Mesodermal cell (in vitro differentiated cells): ENCODE data around the gene TMEM92.
A peak's percentile ranks its signal among the peaks of the same experiment; 100 is the strongest.
"Not testable (repeated sequence)": the region's sequence is repeated elsewhere in the genome, so short reads cannot be mapped to it uniquely, and the experiment has no call there.

Source experiments
- H3K27ac ChIP-seq: 2 replicates; pipeline ENCODE4 v1.7.0; 2013; ENCODE audit warnings: mild to moderate bottlenecking, low read depth, low read length, moderate library complexity; ENCODE audit not compliant: severe bottlenecking
- H3K36me3 ChIP-seq: 2 replicates; pipeline ENCODE4 v1.7.1; 2013; ENCODE audit warnings: mild to moderate bottlenecking, low read length, moderate library complexity; ENCODE audit not compliant: control insufficient read depth, insufficient read depth
- H3K4me1 ChIP-seq: one replicate; pipeline ENCODE4 v1.7.1; 2013; ENCODE audit warnings: mild to moderate bottlenecking, low read length; ENCODE audit not compliant: insufficient read depth, control insufficient read depth, poor library complexity, severe bottlenecking
- H3K4me3 ChIP-seq: 2 replicates; pipeline ENCODE4 v1.7.0; 2013; ENCODE audit warnings: low read length, control low read depth, mild to moderate bottlenecking; ENCODE audit not compliant: insufficient read depth, poor library complexity, severe bottlenecking; ENCODE audit errors: extremely low read depth
- H3K9me3 ChIP-seq: 2 replicates; pipeline ENCODE4 v1.7.1; 2013; ENCODE audit warnings: mild to moderate bottlenecking, low read length, moderate library complexity; ENCODE audit not compliant: control insufficient read depth
- WGBS, 2 experiments: methylation state at CpG; one replicate each; pipeline ENCODE4 v1.1.5; 2013; ENCODE audit warnings: missing lambda C conversion rate in 2 of 2; ENCODE audit not compliant: insufficient coverage in 2 of 2; 5-methylcytosine and 5-hydroxymethylcytosine counted together

TMEM92 gene

DNA sequence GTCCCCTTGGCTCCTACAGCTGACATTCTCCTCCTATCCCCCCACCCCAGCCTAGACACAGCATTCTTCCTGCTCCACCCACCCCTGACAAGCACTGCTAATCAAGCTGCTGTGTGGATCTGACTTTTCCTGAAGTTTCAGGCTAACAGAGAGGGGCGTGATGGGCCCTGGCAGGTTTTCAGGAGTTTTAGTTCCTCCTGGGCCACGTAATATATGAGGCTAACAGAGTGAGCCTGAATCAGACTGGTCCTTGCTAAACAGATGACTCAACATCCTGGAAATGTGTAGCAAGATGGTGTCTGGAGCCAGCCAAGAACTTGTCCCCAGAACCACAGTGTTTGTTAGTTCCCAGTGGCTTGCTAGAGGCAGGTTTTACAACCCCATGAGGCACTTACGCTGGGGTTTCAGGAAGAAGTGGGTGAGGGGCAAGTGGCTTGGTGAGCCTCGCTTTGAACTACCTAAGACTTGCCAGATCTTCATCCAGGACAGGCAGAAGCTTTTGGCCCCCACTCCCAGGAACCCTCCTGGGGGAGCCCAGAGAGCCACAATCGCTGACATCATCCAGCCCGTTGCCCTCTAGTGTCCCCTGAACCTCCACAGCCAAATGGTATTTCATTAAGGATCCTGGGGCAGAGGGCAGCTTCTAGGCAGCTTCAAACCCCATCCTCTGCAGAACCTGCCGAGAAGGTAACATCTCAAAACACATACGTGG is 15.9 kb downstream of the TMEM92 start:
- Histone ChIP-seq H3K27ac (peak overlapping the region; percentile 78), H3K4me1 (peaks cover 24% of the 10 kb centered on the region), H3K36me3 (no peaks in the 10 kb centered on the region), H3K9me3 (no peaks in the 10 kb centered on the region), H3K4me3 (no peak overlapping the region)
- WGBS, 2 experiments = 69 to 76% methylated on average over 7 of the region's 8 CpGs

DNA sequence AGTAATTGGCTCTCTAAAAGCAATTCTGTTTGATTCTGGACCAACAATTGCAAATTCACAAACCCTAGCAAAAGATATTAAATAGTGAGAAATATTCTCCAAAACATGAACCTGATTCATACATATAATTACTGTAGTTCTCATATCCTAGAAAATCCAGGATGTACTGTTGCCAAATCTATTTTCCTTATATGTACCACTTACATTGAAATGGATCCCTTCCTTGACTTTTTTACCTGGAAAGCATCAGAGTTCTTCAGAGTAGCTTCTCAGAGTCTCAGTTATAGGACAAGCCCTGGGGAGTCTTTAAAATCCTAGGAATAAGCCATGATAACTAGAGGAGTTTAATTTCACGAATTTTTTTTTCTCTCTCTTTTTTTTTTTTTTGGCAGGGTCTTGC is 16.7 kb downstream of the TMEM92 start:
- Histone ChIP-seq H3K9me3 (no peaks in the 10 kb centered on the region), H3K36me3 (no peaks in the 10 kb centered on the region), H3K27ac (no peak overlapping the region), H3K4me1 (peaks cover 28% of the 10 kb centered on the region), H3K4me3 (no peak overlapping the region)
- WGBS, 2 experiments = 83% methylated on average over 1 of the region's 1 CpG; no CpG with 5 or more reads in 1 of the 2 experiments

DNA sequence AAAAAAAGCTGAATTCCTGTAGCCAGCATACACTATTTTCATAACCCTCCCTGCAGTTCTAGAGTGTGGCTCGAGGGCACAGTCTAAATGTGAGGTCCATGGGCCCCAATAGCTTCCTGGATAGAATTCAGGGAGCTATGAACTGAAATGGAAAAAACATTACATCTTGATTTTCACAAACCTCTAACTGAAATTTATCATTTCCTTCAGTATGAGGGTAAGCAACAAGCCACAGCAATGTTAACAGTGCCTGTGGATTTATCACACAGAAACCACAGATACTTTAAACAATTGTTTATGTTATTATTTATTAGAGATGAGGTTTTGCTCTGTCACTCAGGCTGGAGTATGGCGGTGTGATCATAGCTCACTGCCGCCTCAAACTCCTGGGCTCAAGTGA is 18.2 kb downstream of the TMEM92 start:
- Histone ChIP-seq H3K9me3 (no peaks in the 10 kb centered on the region), H3K36me3 (no peaks in the 10 kb centered on the region), H3K27ac (no peak overlapping the region), H3K4me3 (no peak overlapping the region), H3K4me1 (peaks cover 29% of the 10 kb centered on the region)
- WGBS, 2 experiments = 86% methylated on average over 1 of the region's 3 CpGs; no CpG with 5 or more reads in 1 of the 2 experiments

DNA sequence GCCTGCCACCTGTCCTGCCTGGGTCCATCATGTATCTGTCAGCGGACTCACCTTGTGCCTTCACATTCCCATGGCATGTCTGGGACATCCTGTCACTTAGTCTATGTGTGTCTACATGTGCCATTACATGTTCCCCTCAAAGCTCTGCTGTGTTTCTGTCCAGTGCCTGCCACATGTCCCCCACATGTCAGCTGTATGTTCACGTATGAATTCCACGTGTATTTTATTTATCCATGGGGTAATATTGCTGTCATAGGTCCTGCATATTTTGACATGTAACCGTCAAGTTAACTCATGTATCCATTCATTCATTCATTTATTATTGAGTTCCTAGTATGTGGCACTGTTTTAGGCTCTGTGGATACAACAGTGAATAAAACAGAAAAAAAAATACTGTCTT is 20.8 kb downstream of the TMEM92 start:
- no peak overlapping the region for H3K27ac ChIP-seq
- peaks cover 18% of the 10 kb centered on the region for H3K4me1 ChIP-seq
- WGBS, 2 experiments = 91 to 94% methylated on average over 1 to 2 of the region's 4 CpGs
- no peaks in the 10 kb centered on the region for H3K36me3 ChIP-seq
- no peaks in the 10 kb centered on the region for H3K9me3 ChIP-seq
- no peak overlapping the region for H3K4me3 ChIP-seq

DNA sequence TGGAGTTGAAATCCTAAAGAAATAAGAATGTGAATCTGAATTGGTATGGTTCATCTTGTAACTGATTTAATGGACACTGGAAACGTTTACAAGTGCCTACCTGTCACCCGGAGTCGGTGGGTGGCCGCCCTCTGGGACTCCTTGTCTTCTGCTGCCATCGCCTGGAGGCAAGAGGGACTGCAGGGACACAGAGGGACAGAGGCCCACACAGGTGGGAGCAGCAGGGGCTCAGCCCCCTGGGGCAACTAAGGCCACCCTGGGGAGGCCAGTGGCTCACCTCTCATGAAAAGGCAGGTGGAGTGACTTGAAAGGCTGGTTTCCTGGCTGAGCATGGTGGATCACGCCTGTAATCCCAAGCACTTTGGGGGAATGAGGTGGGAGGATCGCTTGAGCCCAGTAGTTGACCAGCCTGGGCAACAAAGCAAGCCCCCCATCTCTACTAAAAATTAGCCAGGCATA is 23.2 kb downstream of the TMEM92 start:
- no peaks in the 10 kb centered on the region for H3K36me3 ChIP-seq
- H3K4me1 ChIP-seq = peaks cover 9% of the 10 kb centered on the region
- H3K9me3 ChIP-seq = no peaks in the 10 kb centered on the region
- 1 to 16% methylated on average over 6 to 7 of the region's 7 CpGs for WGBS, 2 experiments
- no peak overlapping the region for H3K27ac ChIP-seq
- H3K4me3 ChIP-seq = no peak overlapping the region

DNA sequence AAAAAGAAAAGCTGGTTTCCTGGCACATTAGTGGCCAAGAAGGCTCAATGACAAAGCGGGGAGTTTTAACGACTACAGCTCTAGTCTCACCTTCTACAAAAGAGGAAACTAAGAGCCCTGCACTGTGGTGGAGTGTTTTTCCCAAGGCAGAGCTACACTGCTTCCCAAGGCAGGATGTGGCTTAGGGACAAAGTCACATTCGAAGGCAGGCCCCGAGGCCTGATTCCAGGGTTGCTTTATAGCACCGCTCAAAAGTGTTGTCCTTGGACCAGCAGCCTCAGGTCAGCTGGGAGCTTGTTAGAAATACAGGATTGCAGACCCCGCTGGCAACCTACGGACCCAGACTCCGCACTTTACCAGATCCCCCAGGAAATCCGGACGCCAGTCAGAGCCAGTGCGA is 23.8 kb downstream of the TMEM92 start:
- no peaks in the 10 kb centered on the region for H3K36me3 ChIP-seq
- H3K4me3 ChIP-seq = no peak overlapping the region
- H3K4me1 ChIP-seq = peaks cover 9% of the 10 kb centered on the region
- H3K27ac ChIP-seq = no peak overlapping the region
- 84 to 85% methylated on average over 9 to 11 of the region's 11 CpGs for WGBS, 2 experiments
- H3K9me3 ChIP-seq = no peaks in the 10 kb centered on the region

DNA sequence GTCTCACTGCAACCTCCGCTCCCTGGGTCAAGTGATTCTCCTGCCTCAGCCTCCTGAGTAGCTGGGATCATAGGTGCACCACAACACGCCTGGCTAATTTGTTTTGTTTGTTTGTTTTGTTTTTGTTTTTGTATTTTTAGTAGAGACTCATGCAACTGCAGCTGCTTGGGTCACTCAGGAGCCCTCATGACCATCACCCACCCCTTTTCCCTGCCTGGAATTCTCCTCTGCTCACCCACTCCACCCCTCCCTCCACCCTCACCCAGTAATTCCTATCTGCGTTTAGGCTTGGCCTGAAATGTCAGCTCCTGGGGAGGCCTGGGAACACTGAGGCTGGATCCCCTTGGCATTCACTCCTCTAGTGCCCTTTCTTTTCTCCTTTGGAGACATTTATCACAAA is 25.5 kb downstream of the TMEM92 start:
- Histone ChIP-seq H3K4me1 (peaks cover 13% of the 10 kb centered on the region), H3K4me3 (no peak overlapping the region), H3K27ac (no peak overlapping the region), H3K9me3 (no peaks in the 10 kb centered on the region), H3K36me3 (no peaks in the 10 kb centered on the region)
- WGBS, 2 experiments = 80 to 100% methylated on average over 1 to 2 of the region's 3 CpGs

DNA sequence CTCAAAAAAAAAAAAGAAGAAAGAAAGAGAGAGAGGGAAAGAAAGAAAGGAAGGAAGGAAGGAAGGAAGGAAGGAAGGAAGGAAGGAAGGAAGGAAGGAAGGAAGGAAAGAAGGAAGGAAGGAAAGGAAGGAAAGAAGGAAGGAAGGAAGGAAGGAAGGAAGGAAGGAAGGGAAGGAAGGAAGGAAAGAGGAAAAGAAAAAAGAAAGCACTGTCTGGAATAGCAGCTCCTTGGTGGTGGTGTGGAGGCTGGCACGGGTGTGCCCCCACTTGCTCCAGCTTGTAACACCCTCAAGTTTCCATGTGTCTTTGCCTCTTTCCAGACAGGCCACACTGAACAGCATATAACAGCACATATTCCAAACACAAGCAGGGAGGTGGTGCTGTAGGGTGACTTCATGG is 26.6 kb downstream of the TMEM92 start:
- not testable (repeated sequence) for H3K36me3 ChIP-seq, H3K9me3 ChIP-seq, H3K4me3 ChIP-seq, H3K27ac ChIP-seq
- WGBS, 2 experiments = 67% methylated on average over 1 of the region's 1 CpG; no CpG with 5 or more reads in 1 of the 2 experiments
- H3K4me1 ChIP-seq = peaks cover 15% of the 10 kb centered on the region

DNA sequence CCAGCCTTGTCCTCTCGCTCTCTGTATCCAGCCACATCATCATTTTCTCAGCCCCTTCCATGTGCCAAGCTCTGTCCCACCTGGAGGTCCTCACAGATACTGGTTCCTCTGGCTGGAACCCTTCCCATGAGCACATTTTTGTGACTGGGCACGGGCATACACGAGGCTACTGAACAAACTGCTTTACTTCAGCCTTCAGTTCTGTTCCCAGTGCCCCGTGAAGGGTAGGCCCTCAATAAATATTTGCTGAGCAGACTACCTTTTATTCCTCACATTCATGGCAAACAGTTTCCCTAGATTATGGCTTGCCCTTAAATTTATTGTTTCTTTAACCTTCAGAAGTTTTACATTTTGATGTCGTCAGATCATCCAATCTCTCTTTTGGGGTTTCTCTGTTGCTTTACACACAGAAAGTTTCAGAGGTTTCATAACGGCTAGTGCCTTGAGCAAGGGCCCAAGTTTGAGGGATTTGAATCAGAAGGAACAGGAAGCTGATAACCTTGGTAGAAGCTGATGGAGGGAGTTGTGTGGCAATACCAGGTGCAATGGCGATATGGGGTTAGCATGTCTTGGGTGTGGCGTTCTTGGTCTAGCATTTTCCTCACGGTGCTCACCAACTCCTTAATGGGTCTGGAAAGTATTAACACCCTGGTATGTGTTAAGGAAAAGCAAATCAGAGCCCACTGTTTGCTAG is 27.8 kb downstream of the TMEM92 start:
- no peaks in the 10 kb centered on the region for H3K9me3 ChIP-seq
- H3K4me1 ChIP-seq = peaks cover 13% of the 10 kb centered on the region
- WGBS, 2 experiments = 89 to 98% methylated on average over 7 to 8 of the region's 9 CpGs
- H3K27ac ChIP-seq = no peak overlapping the region
- H3K4me3 ChIP-seq = no peak overlapping the region
- H3K36me3 ChIP-seq = no peaks in the 10 kb centered on the region

DNA sequence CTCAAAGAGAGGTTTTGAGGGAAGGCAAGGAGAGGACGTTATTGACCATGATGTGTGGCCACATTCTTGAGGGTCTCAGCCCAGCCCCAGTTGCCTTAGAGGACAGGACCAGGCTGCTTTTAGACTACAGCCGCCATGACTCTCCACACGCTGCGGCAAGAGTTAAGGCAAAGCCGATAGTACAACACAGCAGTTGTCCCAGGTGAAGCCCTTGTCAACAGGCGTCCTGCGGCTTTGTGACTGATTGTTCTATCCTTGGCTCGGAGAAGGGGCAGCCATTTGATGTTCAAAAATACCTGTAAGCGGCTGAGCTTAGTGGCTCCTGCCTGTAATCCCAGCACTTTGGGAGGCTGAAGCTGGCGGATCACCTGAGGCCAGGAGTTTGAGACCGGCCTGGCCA is 28.8 kb downstream of the TMEM92 start:
- Histone ChIP-seq H3K36me3 (no peaks in the 10 kb centered on the region), H3K4me1 (peaks cover 13% of the 10 kb centered on the region), H3K27ac (no peak overlapping the region), H3K4me3 (no peak overlapping the region), H3K9me3 (peaks cover 6% of the 10 kb centered on the region)
- WGBS, 2 experiments = 84 to 90% methylated on average over 10 to 11 of the region's 11 CpGs

DNA sequence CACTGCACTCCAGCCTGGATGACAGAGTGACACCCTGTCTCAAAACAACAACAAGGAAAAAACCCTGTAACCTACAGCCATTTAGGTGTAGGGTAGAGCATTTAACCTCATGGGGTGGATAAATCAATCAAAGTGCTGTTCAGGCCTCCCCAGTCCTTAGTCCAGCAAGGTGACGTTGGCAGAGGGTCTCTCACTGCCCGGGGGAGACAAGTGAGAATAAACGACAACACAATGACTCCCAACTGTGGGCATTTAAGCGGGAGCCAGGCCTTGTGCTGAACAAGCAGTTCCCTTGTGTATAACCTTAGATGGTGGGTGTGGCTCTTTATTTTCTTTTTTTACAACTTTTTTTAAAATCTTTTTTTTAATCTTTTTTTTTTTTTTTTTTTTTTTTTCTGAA is 29.3 kb downstream of the TMEM92 start:
- H3K36me3 ChIP-seq = no peaks in the 10 kb centered on the region
- WGBS, 2 experiments = 71 to 93% methylated on average over 2 to 4 of the region's 4 CpGs
- no peak overlapping the region for H3K4me3 ChIP-seq
- H3K27ac ChIP-seq = no peak overlapping the region
- H3K9me3 ChIP-seq = peaks cover 8% of the 10 kb centered on the region
- H3K4me1 ChIP-seq = peaks cover 13% of the 10 kb centered on the region
